Fibroblast of skin of abdomen (primary cell): ENCODE results near the gene ARRB1.
A peak's percentile ranks its signal among the peaks of the same experiment; 100 is the strongest.
"Not testable (repeated sequence)": the region's sequence is repeated elsewhere in the genome, so short reads cannot be mapped to it uniquely, and the experiment has no call there.

Experiments used
- DNase-seq: peaks from one replicate; pipeline ENCODE4 v3.0.0-alpha.2; 2013

The ARRB1 gene

DNA sequence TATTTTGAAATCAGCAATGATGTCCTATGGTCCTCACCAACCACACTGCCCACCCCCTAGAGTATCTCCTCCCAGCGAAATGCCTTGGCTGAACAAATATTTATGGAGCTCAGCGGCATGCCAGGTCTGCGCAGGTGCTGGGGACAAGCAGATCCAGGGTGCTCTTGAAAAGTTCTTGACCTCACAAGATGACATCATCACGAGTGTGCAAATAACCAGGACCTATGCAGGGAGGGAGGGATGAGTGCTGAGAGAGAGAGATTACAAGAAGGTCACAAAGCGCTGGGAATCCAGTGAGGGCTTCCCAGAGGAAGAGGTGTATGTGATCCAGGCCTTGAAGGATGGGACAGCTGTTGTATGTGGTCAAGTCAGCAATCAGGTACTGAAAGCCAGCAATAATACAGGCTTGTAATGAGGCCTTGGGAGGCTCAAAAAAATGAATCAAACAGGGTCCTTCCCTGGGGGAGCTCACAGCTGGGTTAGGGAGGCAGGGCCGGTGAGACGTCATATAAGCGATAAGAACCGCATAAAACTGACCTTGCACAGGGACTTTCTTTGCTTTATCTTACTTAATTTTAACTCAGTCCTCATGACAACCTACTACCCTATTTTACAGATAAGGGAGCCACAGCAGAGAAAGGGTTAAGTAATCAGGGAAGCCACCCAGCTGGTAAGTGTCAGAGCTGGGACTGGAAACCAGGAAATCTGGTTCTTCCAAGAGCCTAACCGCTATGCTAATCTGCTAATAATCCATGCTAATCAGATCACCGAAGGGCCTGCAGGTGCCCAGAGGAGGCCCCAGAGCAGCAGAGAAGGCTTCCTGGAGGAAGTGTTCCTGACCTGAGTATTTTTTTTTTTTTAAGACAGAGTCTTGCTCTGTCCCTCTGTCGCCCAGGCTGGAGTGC lies 8.2 kb downstream of the ARRB1 start:
- DNase-seq = no peak

DNA sequence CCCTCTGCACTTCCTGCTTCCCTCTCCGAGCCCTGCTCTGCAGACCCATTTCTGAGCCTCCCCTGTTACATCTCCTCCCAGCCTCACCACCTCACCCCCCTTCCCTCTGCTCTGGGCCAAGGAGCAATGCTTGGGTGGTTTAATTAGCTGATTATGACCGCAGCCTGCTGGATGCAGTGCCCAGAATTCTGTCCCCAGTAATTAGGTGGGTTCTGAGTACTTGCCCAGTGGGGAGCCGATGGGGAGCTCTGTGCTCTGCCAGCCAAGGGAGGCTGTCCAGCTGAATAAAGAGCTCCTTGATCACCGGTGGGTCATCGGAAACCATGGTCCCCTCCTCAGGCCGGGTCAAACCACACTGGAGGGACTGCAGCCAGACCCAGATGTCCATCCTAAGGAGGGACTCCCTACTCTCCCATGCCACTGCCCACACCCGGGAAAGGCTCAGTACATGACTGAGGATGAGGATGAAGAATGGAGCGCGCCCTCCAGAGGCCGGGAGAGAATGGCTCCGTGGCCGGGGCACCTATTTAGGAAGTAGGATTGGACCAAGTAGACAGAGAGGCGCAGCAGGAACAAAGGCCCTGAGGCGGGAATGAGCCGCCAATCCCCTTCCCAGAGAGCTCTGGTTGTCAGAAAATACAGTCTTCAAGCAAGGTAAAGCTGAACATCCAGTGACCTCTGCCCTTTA lies 9.1 kb downstream of the ARRB1 start:
- no peak for DNase-seq

DNA sequence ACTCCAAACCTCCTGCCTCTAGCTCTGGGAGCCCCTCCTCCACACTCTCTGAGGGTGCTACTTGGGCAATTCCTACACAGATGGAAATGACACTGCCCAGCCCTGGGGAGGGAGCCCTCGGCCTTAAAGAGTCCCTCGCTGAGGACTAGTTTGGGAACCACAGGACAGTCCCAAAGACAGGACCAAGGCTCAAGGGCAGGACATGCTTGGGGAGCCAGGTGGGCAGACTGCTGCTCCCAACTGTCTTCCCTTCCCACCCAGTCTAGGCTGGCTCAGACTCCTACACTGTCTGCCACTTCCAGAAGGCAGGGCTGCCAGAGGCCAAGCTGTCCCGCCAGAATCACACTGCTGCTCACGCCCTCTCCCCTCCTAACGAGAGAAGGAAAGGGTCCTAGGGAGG lies 9.8 kb downstream of the ARRB1 start:
- no peak for DNase-seq

DNA sequence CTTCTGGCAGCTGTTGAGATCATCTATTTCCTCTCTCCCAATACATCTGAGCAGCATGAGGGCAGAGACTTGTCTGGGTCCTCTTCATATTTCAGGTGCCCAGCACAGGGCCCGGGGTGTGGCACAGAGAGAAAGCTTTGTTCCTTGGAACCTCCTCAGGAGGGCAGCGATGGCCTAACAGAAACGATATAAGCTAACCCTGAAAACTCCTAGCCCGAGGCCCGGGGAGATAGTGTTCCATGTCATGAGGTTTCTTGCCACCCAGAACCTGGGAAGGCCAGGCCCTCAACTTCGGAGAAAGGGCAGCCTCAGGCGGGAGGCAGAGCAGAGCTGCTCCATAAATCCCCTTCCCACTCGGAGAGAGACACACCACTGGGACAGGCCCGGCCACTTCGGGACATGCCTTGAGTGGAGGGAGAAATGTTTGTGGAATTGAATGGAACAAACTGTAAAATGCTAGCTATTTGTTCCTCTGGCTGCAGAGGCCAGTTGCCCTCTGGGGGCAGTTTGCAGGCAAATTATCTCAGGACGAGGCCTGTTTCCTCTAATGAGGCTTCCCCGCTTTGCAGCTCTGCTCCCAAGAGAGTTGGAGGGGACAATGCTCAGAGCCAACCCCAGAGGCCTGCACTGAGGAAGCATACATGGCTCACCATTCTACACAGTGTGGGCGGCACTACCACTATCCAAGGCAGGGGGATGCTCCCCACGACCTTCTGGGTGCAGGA lies 11.6 kb downstream of the ARRB1 start:
- no peak for DNase-seq

DNA sequence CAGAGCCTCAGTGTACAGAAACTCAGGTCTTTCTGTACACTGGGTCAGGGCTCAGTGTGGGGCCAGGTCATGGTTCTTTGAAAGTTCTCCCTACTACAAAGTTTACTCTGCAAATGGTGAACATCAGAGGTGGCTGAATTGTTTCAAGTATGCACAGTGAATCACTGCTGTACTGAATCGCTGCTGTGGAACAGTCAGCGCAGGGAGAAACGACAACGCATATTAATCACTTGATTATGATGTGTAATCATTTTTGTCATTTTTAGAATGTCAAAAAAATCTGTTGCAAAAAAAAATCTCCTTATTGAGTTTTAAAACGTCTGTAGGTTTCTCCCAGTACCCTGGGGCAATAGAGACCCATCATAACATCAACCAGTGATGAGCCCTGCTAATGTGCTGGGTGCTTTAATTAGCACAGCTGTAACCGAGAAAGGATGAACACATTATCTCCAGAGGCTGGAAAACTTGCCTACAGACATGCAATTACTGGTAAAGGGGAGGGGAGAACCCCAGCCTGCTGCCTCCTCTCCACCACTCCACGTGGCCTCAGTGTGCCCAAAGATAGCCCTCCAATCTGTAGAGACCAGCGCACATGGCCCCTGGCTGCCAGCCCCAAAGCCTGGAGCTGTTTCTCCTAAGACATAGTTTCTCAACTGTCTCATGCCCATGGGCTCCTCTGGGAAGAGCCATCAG lies 12.8 kb downstream of the ARRB1 start:
- DNase-seq = peak; percentile 52

DNA sequence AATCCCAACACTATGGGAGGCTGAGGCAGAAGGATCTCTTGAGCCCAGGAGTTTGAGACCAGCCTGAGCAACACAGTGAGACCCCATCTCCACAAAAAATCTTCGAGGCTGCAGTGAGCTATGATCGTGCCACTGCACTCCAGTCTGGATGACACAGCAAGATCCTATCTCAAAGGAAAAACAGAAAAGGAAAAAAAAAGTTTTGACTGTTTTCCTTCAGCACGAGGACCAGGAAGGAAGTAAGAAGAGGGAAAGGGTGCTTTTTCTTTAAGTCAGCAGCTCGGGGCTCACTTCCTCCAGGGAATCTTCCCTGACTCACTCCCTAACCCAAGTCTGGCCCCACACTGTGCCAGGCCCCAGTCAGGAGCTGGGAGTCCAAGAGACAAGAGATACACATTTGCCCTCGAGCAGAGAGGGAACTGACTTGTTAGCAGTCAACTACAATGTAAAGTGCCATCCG lies 14.2 kb downstream of the ARRB1 start:
- peak; percentile 26 for DNase-seq

DNA sequence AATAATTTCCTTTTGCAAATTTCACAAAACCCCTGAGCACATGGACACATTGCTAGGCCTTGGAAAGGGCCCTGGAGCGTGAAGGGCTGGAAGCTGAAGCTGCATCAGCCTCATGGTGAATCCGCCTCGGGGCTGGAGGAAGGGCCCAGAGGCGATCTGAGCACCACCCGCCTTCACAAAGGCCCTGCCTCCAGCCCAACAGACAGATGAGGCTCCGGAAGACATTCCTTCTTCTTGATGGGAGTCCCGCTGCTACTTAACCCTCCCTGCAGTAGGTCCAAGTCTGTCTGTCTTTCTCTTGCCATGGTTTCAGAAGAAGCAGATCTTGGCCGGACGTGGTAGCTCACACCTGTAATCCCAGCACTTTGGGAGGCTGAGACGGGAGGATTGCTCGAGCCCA lies 16.5 kb downstream of the ARRB1 start:
- DNase-seq = no peak

DNA sequence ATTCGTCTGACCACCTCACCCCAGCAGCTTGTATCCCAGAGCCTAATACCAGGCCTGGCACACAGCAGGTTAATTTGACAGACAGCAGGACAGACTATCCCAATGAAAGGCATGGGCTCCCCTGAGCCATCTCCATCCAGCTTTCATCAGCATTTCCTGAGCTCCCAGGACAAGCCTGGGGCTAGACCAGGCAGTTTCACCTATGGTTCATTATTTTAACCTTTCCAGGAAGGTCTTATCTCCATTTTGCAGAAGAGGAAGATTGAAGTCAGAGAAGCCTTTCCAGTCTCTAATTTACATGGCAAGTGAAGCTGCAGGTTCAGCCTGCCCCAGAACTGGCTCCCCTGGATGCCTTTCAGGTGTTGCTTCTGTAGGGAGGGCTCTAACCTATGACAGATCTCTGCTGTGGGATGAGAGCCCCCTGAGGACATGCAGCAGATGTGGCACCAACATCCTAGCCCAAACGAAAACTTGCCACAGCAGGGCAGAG lies 17.0 kb downstream of the ARRB1 start:
- no peak for DNase-seq

DNA sequence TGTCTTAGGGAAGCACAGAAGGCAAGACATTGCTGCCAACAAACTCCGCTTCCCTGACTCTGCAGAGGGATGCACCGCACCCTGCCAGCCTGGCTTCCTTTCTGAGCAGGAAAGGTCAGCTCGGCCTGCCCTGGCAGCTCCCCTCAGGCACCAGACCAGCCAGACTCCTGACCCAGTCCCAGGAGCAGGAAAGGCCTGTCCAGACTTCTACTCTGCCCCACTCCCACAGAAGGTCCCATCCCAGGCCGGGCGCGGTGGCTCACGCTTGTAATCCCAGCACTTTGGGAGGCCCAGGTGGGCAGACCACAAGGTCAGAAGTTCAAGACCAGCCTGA lies 17.7 kb downstream of the ARRB1 start:
- no peak for DNase-seq

DNA sequence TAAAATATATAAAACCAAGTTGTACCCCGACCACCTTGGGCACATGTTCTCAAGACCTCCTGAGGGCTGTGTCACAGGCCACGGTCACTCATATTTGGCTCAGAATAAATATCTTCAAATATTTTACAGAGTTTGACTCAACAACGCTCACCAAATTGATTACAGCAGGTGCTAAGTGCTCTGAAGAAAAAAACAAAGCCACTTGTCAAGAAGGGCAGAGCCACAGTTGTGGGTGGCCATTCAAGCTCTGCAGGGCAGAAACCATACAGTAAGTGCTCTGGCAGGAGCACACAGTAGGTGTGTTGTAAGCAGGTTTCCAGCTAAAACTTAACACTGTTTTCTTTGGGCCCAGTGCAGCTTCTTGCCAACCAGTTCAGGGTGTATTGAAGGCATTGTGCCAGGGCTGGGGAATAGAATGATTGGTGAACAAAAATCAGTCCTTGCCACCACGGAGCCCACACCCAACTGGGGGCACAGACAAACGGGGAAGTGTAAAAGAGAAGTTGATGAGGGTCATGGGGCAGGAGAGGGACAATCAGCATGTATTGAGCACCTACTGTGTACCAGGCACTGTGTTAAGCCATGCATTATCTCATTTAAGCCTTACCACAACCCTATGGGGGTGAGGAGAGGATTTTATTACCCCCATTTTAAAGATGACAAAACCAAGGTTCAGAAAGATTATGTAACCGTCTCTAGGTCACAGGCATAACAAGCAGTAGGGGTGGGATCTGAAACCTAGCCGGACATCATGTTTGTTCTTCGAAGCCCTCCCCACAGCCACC lies 18.2 kb downstream of the ARRB1 start:
- DNase-seq = no peak

DNA sequence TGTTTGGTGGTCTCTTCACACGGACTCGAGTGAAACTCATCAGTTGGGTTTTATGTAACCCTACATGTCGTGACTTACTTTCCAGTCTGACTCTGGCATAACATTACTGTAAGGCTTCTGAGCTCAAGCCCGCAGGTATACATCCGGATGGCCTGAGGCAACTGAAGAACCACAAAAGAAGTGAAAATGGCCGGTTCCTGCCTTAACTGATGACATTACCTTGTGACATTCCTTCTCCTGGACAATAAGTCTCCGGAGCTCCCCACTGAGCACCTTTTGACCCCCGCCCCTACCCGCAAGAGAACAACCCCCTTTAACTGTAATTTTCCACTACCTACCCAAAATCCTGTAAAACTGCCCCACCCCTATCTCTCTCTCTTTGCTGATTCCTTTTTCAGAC lies 19.7 kb downstream of the ARRB1 start:
- not testable (repeated sequence) for DNase-seq

DNA sequence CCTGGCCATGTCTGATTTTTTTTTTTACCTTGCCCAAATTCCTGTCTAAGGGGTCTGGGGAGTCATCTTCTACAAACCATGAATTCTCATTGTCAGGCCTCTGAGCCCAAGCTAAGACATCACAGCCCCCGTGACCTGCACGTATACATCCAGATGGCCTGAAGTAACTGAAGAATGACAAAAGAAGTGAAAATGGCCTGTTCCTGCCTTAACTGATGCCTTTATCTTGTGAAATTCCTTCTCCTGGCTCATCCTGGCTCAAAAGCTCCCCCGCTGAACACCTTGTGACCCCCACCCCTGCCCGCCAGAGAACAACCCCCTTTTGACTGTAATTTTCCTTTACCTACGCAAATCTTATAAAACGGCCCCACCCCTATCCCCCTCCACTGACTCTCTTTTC lies 20.2 kb downstream of the ARRB1 start:
- DNase-seq = not testable (repeated sequence)

DNA sequence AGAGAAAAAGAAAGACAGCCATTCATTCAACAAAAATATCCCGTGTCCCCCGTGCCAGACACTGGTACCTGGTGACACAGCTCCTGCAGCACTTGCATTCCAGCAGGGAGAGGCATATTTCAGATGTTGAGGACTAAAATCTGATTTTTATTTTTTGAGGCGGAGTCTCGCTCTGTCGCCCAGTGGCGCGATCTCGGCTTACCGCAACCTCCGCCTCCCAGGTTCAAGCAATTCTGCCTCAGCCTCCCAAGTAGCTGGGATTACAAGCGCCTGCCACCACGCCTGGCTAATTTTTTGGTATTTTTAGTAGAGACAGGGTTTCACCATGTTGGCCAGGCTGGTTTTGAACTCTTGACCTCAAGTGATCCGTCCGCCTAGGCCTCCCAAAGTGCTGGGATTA lies 20.6 kb downstream of the ARRB1 start:
- not testable (repeated sequence) for DNase-seq

DNA sequence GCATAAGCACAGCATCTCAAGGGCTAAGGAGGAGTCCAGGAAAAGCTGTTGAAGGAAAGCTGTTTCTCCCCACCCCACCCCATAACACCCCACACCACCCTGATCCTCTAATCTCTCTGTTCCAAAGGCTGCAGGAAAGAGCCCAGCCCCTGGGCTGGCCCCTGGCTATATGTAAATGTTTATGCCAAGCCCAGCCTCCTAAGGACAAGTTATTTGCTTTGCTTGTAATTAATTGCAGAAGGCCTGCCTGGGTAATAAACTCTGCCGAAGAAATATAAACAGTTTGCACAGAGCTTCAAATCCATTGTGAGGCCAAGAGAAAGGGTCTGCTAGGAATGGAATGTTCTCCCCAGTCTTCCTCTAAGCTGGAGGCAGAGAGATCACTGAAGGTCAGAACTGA lies 21.2 kb downstream of the ARRB1 start:
- peak; percentile 18 for DNase-seq

DNA sequence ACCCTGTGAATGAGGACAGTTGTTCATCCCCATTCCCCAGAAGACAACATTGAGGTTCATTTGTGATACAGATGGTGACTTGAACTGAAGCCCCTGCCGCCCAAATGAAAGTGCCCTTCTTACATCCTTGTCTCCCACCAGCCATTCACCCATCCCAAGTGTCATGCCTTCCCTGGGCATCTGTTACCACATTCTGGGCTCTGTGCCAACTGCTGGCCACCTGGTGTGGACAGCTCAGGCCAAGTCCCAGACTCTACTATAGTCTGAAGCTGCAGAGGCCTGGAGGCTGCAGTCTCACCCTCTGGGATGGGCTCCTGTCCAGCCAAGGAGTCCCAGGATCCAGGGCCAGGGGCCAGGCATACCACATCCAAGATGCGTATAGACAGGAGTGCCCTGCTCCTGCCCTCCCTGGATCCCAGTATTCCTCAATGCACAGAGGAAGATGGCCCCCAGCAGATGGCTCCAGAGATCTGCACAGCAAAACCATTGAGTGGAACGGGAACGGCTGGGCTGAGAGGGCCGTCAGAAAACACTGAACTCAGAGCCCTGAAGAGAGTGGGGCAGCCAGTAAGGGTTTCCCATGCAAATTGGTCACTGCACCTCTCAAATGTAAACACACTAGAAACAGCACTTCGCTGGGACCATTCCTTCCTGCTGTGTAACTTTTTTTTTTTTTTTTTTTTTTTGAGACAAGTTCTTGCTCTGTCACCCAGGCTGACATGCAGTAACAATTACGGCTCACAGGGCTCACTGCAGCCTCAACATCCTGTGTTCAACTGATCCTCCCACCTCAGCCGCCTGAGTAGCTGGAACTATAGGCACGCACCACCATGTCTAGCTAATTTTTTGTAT lies 22.8 kb downstream of the ARRB1 start:
- peak; percentile 67 for DNase-seq

DNA sequence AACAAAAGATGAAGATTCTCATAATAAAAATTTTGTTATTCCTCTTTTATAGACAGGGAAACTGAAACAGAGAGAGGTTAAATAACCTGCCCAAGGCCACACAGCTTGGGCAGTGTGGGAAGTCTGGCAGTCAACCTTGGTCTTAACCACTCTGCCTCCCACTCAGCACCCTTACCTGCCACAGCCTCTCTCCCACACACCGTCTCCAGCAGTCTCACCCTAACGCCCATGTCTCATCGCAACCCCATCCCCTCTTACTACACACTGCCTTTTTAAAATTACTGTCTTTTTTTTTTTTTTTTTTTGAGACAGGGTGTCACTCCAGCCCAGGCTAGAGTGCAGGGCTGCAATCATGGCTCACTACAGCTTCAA lies 25.0 kb downstream of the ARRB1 start:
- DNase-seq = no peak

DNA sequence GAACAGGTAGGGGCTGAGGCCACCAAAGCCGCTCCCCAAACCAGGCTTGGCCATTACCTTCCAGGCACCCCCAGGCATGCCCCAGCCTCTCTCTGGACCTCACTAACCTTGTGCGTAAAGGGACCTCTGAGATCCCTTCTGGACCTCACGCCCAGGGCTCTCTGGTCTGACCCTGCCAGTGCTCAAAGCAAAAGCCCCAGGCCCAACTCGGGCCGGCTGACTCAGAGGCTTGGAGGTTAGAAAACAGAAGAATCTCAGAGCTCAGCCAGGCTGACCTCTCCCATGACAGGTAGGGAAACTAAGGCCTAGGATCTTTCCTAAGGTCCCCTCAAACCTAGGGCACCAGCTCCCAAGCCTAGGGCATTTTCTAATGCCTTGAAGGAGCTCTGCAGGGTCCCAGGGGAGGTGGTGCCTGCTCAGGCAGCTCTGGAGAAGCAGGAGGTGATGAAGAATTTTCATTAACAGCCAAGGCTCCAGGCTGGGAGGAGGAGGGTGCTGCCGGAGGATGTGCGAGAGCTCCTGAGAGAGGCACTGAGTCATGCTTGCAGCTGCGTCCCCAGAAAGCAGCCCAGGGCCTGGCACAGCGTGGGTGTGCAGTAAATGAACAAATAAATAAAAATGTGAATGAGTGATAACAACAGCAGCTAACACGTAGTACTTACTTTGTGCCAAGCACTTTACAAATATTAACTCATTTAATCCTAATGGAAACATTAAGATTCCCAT lies 25.6 kb downstream of the ARRB1 start:
- peak; percentile 78 for DNase-seq

DNA sequence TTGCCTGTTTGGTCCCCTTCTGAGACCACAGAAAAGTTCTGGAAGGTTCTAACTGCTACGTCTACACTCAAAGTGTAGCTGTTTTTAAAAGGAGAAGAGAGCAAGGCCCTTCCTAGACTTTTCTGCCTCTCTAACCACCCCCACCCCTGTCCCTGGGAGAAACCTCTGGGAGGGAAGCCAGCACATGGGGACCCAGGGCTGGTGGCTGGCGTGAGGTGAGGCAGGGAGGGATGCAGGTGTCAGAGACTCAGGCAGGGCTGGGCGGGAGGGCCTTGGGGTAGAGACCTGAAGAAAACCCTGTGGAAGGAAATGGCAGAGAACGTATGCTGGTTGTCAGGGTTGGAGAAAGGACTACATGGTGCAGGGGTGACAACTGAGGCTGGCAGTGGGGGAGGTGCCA lies 26.7 kb downstream of the ARRB1 start:
- DNase-seq = no peak

DNA sequence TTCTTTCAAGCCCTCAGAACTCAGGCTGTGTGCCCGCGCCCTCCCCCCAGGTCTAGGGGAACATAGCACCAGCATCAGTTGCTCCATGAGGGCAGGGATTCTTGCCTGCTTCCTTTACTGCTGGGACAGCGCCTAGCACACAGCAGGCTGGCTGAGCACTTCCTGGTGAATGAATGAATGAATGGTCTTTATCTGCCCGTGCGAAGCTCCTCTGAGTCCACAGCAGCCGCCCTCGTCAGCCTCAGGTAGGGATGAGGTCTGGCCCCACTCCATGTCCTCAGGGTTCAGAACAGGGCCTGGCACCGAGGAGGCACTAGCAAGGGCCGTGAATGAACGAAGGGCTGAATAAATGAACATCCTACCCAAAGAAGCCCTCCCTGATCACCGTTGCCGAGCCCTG lies 27.3 kb downstream of the ARRB1 start:
- no peak for DNase-seq

DNA sequence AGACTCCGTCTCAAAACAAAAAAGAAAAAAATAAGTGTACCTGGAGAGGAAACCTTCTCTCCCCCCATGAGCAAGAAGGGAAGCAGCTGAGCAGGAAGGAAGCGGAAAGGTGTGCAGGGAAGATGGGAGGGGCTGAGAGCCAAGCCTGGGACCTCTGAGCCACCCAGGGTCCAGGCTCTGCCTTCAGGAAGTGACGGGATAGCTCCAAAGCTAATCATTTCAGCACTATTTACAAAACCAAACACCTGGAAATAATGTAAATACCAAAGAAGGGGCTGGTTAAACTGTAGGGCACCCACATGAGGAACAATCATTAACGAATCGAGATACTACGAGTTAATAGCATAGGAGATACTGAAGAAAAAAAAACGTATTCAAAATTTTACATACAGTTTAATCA lies 27.9 kb downstream of the ARRB1 start:
- DNase-seq = no peak
